Thyroid gland (tissue), 4 donors: Measurements from ENCODE around the gene CD48.

Source experiments
- CTCF ChIP-seq, 6 experiments: fragments of 200-600 bp in 3 of 6; fragments of 450-650 bp in 3 of 6; sonication (generic) in 3 of 6; IDR thresholded peaks; one replicate each; pipeline ENCODE4 v1.5.1; 2016 to 2019; ENCODE audit warnings: antibody characterized with exemption in 6 of 6, mild to moderate bottlenecking in 2 of 6, inconsistent platforms in 1 of 6, moderate library complexity in 1 of 6
- POLR2A ChIP-seq, 2 donors: fragments of 450-650 bp; IDR thresholded peaks; one replicate each; pipeline ENCODE4 v1.6.1; 2017; ENCODE audit warnings: antibody characterized with exemption in 2 of 2, mild to moderate bottlenecking in 2 of 2, moderate library complexity in 1 of 2

DNA sequence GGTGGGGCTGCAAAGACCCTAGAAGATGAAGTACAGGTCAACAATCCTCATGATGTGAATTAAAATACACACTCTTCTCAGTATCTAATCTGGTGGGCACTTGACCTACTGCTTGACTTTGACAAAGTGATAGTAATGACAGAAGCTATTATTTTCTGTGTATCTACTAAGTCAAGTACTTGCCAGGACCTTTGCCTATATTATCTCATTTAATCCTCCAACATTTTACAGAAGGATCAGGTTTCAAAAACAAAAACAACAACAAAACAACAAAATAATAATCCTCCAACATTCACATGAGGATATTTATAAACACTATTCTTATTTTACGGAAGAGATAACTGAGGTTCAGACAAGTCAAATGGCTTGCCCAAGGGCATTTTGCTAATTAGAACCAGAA, 4.4 kb upstream of the CD48 start:
- TF ChIP-seq CTCF (IDR thresholded peaks at IDR 0.05), result no peak
- TF ChIP-seq POLR2A (IDR thresholded peaks at IDR 0.05), result no peak
